ENCODE data around the gene RAB38.

- TF ChIP-seq CTCF (conservative IDR thresholded peaks at IDR 0.05; ENCODE audit: low read depth in 2 of 2) (no peak), EZH2phosphoT487 (IDR thresholded peaks at IDR 0.05; ENCODE audit: unreplicated experiment) (no peak), REST (IDR thresholded peaks at IDR 0.05; ENCODE audit: unreplicated experiment) (no peak), POLR2AphosphoS5 (IDR thresholded peaks at IDR 0.05; ENCODE audit: low read depth) (no peak), JUNB (IDR thresholded peaks at IDR 0.05; ENCODE audit: unreplicated experiment) (no peak), CREB1 (CRISPR knock-in tag; IDR thresholded peaks at IDR 0.05; ENCODE audit: low read depth) (no peak)
Measured at GRCh38 chr11:88188251-88188931, 13.1 kb upstream of the RAB38 start.

Measured in GM23338 (cell line).